GM12878 (cell line): ENCODE measurements around the gene APC2. TPM values are rescaled to one million over a fixed set of nuclear protein-coding genes. Genes with fewer than 3 reads are reported as not detected.

Experiments
- ATAC-seq: fragments of 200-7000 bp; cut with Tn5 transposase; 3 replicates; pipeline ENCODE4 v1.9.1; 2020; ENCODE audit warnings: mild to moderate bottlenecking, moderate library complexity
- BruUV-seq: library from RNA; stranded (reverse); fragments of 400-500 nt; replicated peaks from 2 replicates; lab custom pipeline; 2021; lab: Mats Ljungman, UMichigan
- CTCF ChIA-PET: fragments of 300-600 bp; sonication (Branson Sonifier 250); formaldehyde crosslinking; extraction: SDS; loops from one replicate; lab custom pipeline; 2021; ENCODE audit warnings: inconsistent platforms; lab: Yijun Ruan, JAX
- POLR2A ChIA-PET: fragments of 350-600 bp; formaldehyde crosslinking; extraction: SDS; loops from one replicate; lab custom pipeline; 2021; ENCODE audit warnings: inconsistent platforms; lab: Charles Lee
- RAD21 ChIA-PET: fragments of 300-600 bp; sonication (Branson Sonifier 250); formaldehyde crosslinking; loops from one replicate; lab custom pipeline; 2023; ENCODE audit warnings: antibody characterized with exemption; ENCODE audit not compliant: unreplicated experiment; lab: Charles Lee
- SMC1A ChIA-PET: fragments of 300-600 bp; sonication (Branson Sonifier 250); formaldehyde crosslinking; loops from one replicate; lab custom pipeline; 2023; ENCODE audit not compliant: unreplicated experiment, uncharacterized antibody; lab: Charles Lee
- DNase-seq: peaks from one replicate; pipeline ENCODE4 v3.0.0-alpha.2; 2011; ENCODE audit warnings: low read depth, low spot score
- FAIRE-seq: peaks from 3 replicates; lab custom pipeline; 2011; peaks lifted over from hg19 to GRCh38; lab: Jason Lieb, UNC
- H2AFZ ChIP-seq: 2 replicates; pipeline ENCODE4 v1.6.0; 2011; ENCODE audit warnings: low read depth, low read length, control low read depth; ENCODE audit not compliant: control insufficient read depth
- H3K27ac ChIP-seq: 2 replicates; pipeline ENCODE4 v1.5.1; 2011; ENCODE audit warnings: control low read depth; ENCODE audit not compliant: control insufficient read depth, insufficient read depth
- H3K27me3 ChIP-seq, 2 experiments: replicated peaks in 1 of 2; 2 replicates each; pipeline versions ENCODE4 v1.6.0 to v1.6.1; 2011; ENCODE audit warnings: low read length in 1 of 2; ENCODE audit not compliant: control insufficient read depth in 2 of 2, insufficient read depth in 2 of 2
- H3K36me3 ChIP-seq, 2 experiments: 2 replicates each; pipeline ENCODE4 v1.5.1; 2011; ENCODE audit warnings: low read length in 1 of 2; ENCODE audit not compliant: control insufficient read depth in 2 of 2, insufficient read depth in 2 of 2
- H3K4me1 ChIP-seq: 2 replicates; pipeline ENCODE4 v1.6.1; 2011; ENCODE audit warnings: mild to moderate bottlenecking, low read length, moderate library complexity, mixed read lengths; ENCODE audit not compliant: control insufficient read depth, insufficient read depth
- H3K4me2 ChIP-seq: 2 replicates; pipeline ENCODE4 v1.6.0; 2011; ENCODE audit warnings: control low read depth; ENCODE audit not compliant: control insufficient read depth, insufficient read depth
- H3K4me3 ChIP-seq: fragments of 200-600 bp; sonication (generic); 2 replicates; pipeline ENCODE4 v1.5.1; 2016
- H3K79me2 ChIP-seq: 2 replicates; pipeline ENCODE4 v1.6.0; 2011; ENCODE audit warnings: low read length; ENCODE audit not compliant: control insufficient read depth, insufficient read depth
- H3K9ac ChIP-seq: 2 replicates; pipeline ENCODE4 v1.8.0; 2011; ENCODE audit warnings: low read length, control low read depth, mixed read lengths; ENCODE audit not compliant: control insufficient read depth, insufficient read depth
- H3K9me3 ChIP-seq: replicated peaks from 3 replicates; pipeline ENCODE4 v1.5.1; 2011; ENCODE audit warnings: mild to moderate bottlenecking, low read length; ENCODE audit not compliant: control insufficient read depth, insufficient read depth
- H4K20me1 ChIP-seq: 2 replicates; pipeline ENCODE4 v1.6.0; 2011; ENCODE audit not compliant: control insufficient read depth, insufficient read depth
- BHLHE40 ChIP-seq, 2 experiments: fragments of 450-650 bp in 1 of 2; IDR thresholded peaks; 2 replicates each; pipeline ENCODE4 v1.6.1; 2011 to 2017; ENCODE audit warnings: low read depth in 2 of 2, borderline replicate concordance in 1 of 2, improper control_type of control experiment in 1 of 2, low read length in 1 of 2, mild to moderate bottlenecking in 1 of 2
- EGR1 ChIP-seq, 2 experiments: IDR thresholded peaks; 1 replicate in 1 of 2; 2 replicates in 1 of 2; pipeline ENCODE4 v1.6.1; 2011 to 2012; ENCODE audit warnings: low read depth in 2 of 2, low read length in 2 of 2, borderline replicate concordance in 1 of 2, mild to moderate bottlenecking in 1 of 2, moderate library complexity in 1 of 2
- GATAD2B ChIP-seq: fragments of 450-650 bp; conservative IDR thresholded peaks from 2 replicates; pipeline ENCODE4 v1.6.1; 2017; ENCODE audit warnings: low read depth, mild to moderate bottlenecking, moderate library complexity
- HSF1 ChIP-seq: fragments of 150-350 bp; IDR thresholded peaks from 2 replicates; pipeline ENCODE4 v1.6.1; 2014; ENCODE audit warnings: mild to moderate bottlenecking, low read depth, low read length
- IKZF1 ChIP-seq: fragments of 450-650 bp; conservative IDR thresholded peaks from 2 replicates; pipeline ENCODE4 v1.6.1; 2017; ENCODE audit warnings: antibody characterized with exemption, mild to moderate bottlenecking
- IRF5 ChIP-seq: fragments of 450-650 bp; IDR thresholded peaks from 2 replicates; pipeline ENCODE4 v1.6.1; 2017; ENCODE audit warnings: borderline replicate concordance
- KAT2A ChIP-seq: conservative IDR thresholded peaks from 2 replicates; pipeline ENCODE4 v1.6.1; 2011; ENCODE audit warnings: low read depth, low read length; ENCODE audit not compliant: control insufficient read depth
- LARP7 ChIP-seq: fragments of 450-650 bp; IDR thresholded peaks from 2 replicates; pipeline ENCODE4 v1.6.1; 2017; ENCODE audit warnings: mild to moderate bottlenecking
- NR2F1 ChIP-seq: fragments of 450-650 bp; conservative IDR thresholded peaks from 2 replicates; pipeline ENCODE4 v1.6.1; 2017; ENCODE audit warnings: mild to moderate bottlenecking
- PML ChIP-seq: IDR thresholded peaks from 2 replicates; pipeline ENCODE4 v1.6.1; 2012; ENCODE audit warnings: low read length, inconsistent platforms
- POLR2A ChIP-seq: IDR thresholded peaks from 2 replicates; pipeline ENCODE4 v1.6.1; 2011; ENCODE audit warnings: low read depth, mild to moderate bottlenecking, low read length
- RAD51 ChIP-seq: fragments of 450-650 bp; IDR thresholded peaks from 2 replicates; pipeline ENCODE4 v1.6.1; 2016; ENCODE audit warnings: moderate library complexity, mild to moderate bottlenecking, inconsistent platforms
- SMARCA5 ChIP-seq: fragments of 450-650 bp; IDR thresholded peaks from 2 replicates; pipeline ENCODE4 v1.6.1; 2017; ENCODE audit warnings: mild to moderate bottlenecking
- SP1 ChIP-seq: IDR thresholded peaks from one replicate; pipeline ENCODE4 v1.6.1; 2011; ENCODE audit warnings: low read depth, low read length
- WGBS: methylation state at CpG from one replicate; pipeline ENCODE4 v1.1.6; 2016; ENCODE audit warnings: low lambda C conversion rate; ENCODE audit not compliant: insufficient replicate concordance, insufficient coverage; ENCODE audit errors: missing lambda C conversion rate; 5-methylcytosine and 5-hydroxymethylcytosine counted together
- in situ Hi-C: fragments of 300-500 bp; cut with MboI; formaldehyde crosslinking; loops from 9 replicates; pipeline ENCODE4 v1.14.3; 2018; ENCODE audit warnings: mixed read lengths
- intact Hi-C: fragments of 100-400 bp; cut with micrococcal nuclease; formaldehyde crosslinking; loops from one replicate; pipeline ENCODE4 v1.14.2; 2022; ENCODE audit not compliant: unreplicated experiment
- polyA plus RNA-seq, 11 experiments: library from polyadenylated mRNA; depleted of rRNA in 4 of 11; unstranded in 6 of 11; stranded (reverse) in 5 of 11; fragments of >200 nt; fragmentation: Nextera tagmentation in 4 of 11; fragmentation: Illumina TruSeq in 1 of 11; extraction: Ambion mirVana in 4 of 11; extraction: Trizol in 1 of 11; gene quantifications; 1 replicate in 1 of 11; 2 replicates in 10 of 11; pipeline versions ENCODE4 v1.2.1 to v1.2.3, GENCODE V29; 2011 to 2016; ENCODE audit warnings: inconsistent platforms in 2 of 11, missing spikeins in 2 of 11, low read depth in 1 of 11
- total RNA-seq, 4 experiments: library from RNA; depleted of rRNA in 3 of 4; stranded (reverse); fragments of >200 nt in 3 of 4; fragmentation: Illumina TruSeq in 1 of 4; extraction: Trizol in 1 of 4; gene quantifications; 2 replicates each; pipeline versions ENCODE4 v1.2.1 to v1.2.3, GENCODE V29; 2013 to 2021
- TF ChIP-seq, protein P1 (sequence below): fragments of 450-650 bp; conservative IDR thresholded peaks from 2 replicates; pipeline ENCODE4 v1.6.1; 2017; ENCODE audit warnings: mild to moderate bottlenecking, moderate library complexity

The APC2 gene
- total and polyA plus RNA-seq, 10 of the 15 experiments (the other 5 are each of a cell fraction or from before 2014, with no cell fraction given): under 0.01 to 0.73 (median 0.04) TPM; not detected in 5

DNA sequence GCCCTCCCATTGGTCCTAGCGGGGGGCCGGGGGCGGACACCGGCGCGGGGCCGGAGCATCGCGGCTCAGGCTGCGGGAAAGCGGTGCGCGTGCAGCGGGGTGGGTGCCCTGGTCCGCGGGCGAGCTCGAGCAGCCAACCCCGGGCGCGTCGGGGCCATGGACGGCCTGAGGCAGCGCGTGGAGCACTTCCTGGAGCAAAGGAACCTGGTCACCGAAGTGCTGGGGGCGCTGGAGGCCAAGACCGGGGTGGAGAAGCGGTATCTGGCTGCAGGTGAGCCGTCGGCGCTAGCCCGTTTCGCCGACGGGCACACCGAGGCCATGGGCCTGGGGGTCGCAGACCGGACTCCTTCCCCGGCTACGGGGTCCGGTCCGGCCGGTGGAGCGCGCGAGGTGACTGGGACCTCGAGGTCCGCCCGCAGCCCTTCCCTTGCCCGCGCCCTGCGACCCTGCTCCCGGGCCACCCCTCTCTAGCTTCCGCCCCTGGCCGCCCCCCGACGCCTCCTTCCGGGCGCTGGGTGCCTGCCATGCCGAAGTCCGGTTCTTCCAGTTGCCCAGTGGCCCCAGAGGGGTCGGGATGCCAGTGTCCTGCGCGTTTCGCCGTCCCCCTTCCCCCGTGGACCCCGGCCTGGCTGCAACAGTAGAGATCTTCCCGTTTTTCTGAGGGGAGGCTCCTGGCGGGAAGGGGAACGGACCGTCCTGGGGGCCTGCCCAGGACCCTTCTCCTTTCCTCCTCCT lies 41.4 kb downstream of the APC2 start, which contains the start of gene REEP6:
TSS of gene REEP6 (plus strand) at position 68 of the 735 bp plus-strand sequence. CDS start at position 157, 89 bp downstream.
- in situ Hi-C loops: no loop called here
- FAIRE-seq (no peak), DNase-seq (no peak), ATAC-seq (no peak)
- RAD21 ChIA-PET: interaction anchor here (0.9 kb wide), 1 partner anchor 158 kb away, joined by 3 read pairs; no protein-coding TSS in a partner anchor
- Histone ChIP-seq H2AFZ (peak within 1 kb of the TSS; percentile 89), H3K4me3 (peak within 1 kb of the TSS; percentile 65; the same call in 1 of the 2 replicates), H3K79me2 (no peaks in the 10 kb centered on the region), H3K4me2 (peak within 1 kb of the TSS; percentile 87), H3K27me3 (no peaks in the 10 kb centered on the region; a peak in 1 of 4 replicates), H3K27ac (no peak within 1 kb of the TSS), H3K9me3 (no peaks in the 10 kb centered on the region), H3K9ac (peak within 1 kb of the TSS; percentile 52; the same call in 1 of the 2 replicates), H3K4me1 (no peaks in the 10 kb centered on the region; the same call in 1 of the 2 replicates), H3K36me3 (no peaks in the 10 kb centered on the region), H4K20me1 (no peaks in the 10 kb centered on the region)
- WGBS: 27% methylated on average over 50 of the region's 73 CpGs
- POLR2A ChIA-PET: interaction anchor here (0.6 to 1.3 kb wide), 3 partner anchors 14 to 102 kb away, joined by 3 to 5 read pairs (median 3); partner anchors contain the start of gene MBD3
- SMC1A ChIA-PET: interaction anchor here (0.6 kb wide), 1 partner anchor 11 kb away, joined by 3 read pairs; no protein-coding TSS in a partner anchor
- CTCF ChIA-PET: interaction anchor here (1.0 kb wide), 1 partner anchor 55 kb away, joined by 3 read pairs; no protein-coding TSS in a partner anchor
- intact Hi-C loops: no loop called here
- no TSS peak for BruUV-seq
- TF ChIP-seq BHLHE40 (IDR thresholded peaks at IDR 0.05; ENCODE audit: borderline replicate concordance in 1 of 2, low read depth in 2 of 2, low read length in 1 of 2): peak in 1 of 2 experiments; percentile 70; a peak in 2 of 4 replicates
- no peak for TF ChIP-seq SP1
- TF ChIP-seq GATAD2B: peak; percentile 89
- no peak for TF ChIP-seq KAT2A
- peak; percentile 62 for TF ChIP-seq IKZF1
- no peak for TF ChIP-seq RAD51
- peak; percentile 51; the same call in 1 of the 2 replicates for TF ChIP-seq POLR2A
- TF ChIP-seq IRF5: no peak
- TF ChIP-seq HSF1: no peak
- TF ChIP-seq PML: no peak
- TF ChIP-seq NR2F1: 0 out of 2 replicates have a peak, but pooled peaks have one; percentile 26
- 0 out of 2 replicates have a peak, but pooled peaks have one; percentile 42 for TF ChIP-seq SMARCA5
- TF ChIP-seq, protein P1, sequence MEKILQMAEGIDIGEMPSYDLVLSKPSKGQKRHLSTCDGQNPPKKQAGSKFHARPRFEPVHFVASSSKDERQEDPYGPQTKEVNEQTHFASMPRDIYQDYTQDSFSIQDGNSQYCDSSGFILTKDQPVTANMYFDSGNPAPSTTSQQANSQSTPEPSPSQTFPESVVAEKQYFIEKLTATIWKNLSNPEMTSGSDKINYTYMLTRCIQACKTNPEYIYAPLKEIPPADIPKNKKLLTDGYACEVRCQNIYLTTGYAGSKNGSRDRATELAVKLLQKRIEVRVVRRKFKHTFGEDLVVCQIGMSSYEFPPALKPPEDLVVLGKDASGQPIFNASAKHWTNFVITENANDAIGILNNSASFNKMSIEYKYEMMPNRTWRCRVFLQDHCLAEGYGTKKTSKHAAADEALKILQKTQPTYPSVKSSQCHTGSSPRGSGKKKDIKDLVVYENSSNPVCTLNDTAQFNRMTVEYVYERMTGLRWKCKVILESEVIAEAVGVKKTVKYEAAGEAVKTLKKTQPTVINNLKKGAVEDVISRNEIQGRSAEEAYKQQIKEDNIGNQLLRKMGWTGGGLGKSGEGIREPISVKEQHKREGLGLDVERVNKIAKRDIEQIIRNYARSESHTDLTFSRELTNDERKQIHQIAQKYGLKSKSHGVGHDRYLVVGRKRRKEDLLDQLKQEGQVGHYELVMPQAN: peak; percentile 53; the same call in 1 of the 2 replicates
- TF ChIP-seq EGR1 (IDR thresholded peaks at IDR 0.05; ENCODE audit: borderline replicate concordance in 1 of 2, low read depth in 2 of 2, low read length in 2 of 2): peak in 1 of 2 experiments; percentile 58; a peak in 1 of 3 replicates
- TF ChIP-seq LARP7: peak; percentile 96
